Muscle of back (tissue), 13 donors: ENCODE data around the gene ZNF521. TPM values are rescaled to one million over a fixed set of nuclear protein-coding genes. Genes with fewer than 3 reads are reported as not detected.

ENCODE experiments used
- DNase-seq, 3 donors: peaks; one replicate each; pipeline versions ENCODE4 v3.0.0 to v3.0.0-alpha.2; 2013
- long read RNA-seq, 9 donors: transcript quantifications; one replicate each; lab custom pipeline, GENCODE V29; 2026
- polyA plus RNA-seq, 10 donors: library from polyadenylated mRNA; unstranded; fragments of 120-200 nt; gene quantifications; one replicate each; pipeline ENCODE4 v1.2.1, GENCODE V29; 2013; ENCODE audit not compliant: insufficient read length in 10 of 10

Gene ZNF521
- polyA plus RNA-seq: 10 to 100 TPM; 36.4 to 54.8 (median 43.6) TPM
- long read RNA-seq, donor 1, partial matches to known transcripts: 6 of 8 reads
- long read RNA-seq, donor 1, other reads (novel, unspliced or antisense): 0 of 8 reads
- long read RNA-seq, donor 2, full-length matches to known transcripts: 1 of 8 reads
- long read RNA-seq, donor 2, partial matches to known transcripts: 7 of 8 reads
- long read RNA-seq, donor 2, other reads (novel, unspliced or antisense): 0 of 8 reads
- long read RNA-seq, donor 3: 0 reads
- long read RNA-seq, donor 4, partial matches to known transcripts: 7 of 9 reads
- long read RNA-seq, donor 4, other reads (novel, unspliced or antisense): 0 of 9 reads
- long read RNA-seq, donor 5, full-length matches to known transcripts: 3 of 23 reads
- long read RNA-seq, donor 5, partial matches to known transcripts: 20 of 23 reads
- long read RNA-seq, donor 5, other reads (novel, unspliced or antisense): 0 of 23 reads
- long read RNA-seq, donor 6, full-length matches to known transcripts: 2 of 11 reads
- long read RNA-seq, donor 6, partial matches to known transcripts: 9 of 11 reads
- long read RNA-seq, donor 6, other reads (novel, unspliced or antisense): 0 of 11 reads
- long read RNA-seq, donor 7, full-length matches to known transcripts: 2 of 17 reads
- long read RNA-seq, donor 7, partial matches to known transcripts: 15 of 17 reads
- long read RNA-seq, donor 7, other reads (novel, unspliced or antisense): 0 of 17 reads
- long read RNA-seq, donor 8: 0 reads
- long read RNA-seq, donor 9: 0 reads

DNA sequence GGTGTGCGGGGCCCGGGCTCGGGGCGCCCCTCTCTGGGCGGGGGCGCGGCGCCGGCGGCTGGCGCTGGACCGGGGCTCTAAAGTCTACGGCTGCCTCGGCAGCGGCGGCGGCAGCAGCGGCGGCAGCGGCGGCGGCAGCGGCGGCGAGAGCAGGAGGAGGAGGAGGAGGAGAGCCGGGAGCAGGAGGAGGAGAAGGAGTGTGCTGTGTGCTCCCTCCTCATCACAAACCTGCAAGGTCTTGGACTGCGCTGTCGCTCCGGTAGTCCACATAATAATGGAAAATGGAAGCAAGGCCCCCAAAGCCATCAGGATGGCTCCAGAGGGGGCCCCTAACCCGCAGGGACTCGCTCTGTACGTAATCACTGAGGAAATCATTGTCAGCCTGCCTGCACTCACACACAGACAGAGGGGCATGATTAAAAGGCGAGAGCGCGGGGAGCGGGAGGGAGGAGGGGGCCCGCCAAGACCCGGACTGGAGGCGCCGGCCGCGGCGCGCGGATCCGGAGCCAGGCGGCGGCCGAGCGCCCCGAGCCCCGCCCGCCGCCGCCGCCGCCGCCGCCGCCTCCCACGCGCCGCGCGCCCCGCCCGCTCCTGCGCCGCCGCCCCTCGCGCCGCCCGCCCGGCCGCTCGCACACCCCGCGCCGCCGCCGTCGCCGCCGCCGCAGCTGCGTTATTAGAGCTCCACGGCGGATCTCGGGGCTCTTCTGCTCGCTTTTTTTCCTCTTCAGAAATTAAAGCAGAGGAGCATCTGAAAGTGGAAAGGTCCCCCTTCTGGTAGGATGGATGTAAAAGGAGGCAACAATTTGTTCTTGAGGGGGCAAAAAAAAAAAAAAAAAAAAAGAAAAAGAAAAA lies at the start of gene ZNF521:
TSS of gene ZNF521 (minus strand) at position 390 of the 852 bp plus-strand sequence. CDS start 1,220 bp downstream, outside the sequence.
- peak; percentile 94 to 98 (median 96) for DNase-seq

DNA sequence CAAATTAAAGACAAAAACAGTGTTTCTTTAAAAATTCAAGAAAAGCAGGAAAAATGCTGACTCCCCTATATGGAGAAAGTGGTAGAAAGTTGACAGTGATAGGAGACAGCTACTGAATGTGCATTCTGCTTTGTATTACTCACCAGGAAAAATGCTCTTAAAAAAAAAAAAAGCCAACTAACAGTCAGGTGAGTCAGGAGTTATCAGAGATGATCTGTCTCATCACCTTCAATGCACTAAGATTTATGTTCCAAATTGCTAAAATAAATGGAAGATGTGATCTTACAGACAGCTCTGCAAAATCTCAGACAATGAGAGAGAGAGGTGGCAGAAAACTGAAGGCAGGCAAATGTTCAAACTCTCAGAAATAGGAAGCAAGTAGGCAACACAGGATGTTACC lies 47.6 kb upstream of the ZNF521 start:
- DNase-seq: peak in 1 of 3 donors; percentile 47

DNA sequence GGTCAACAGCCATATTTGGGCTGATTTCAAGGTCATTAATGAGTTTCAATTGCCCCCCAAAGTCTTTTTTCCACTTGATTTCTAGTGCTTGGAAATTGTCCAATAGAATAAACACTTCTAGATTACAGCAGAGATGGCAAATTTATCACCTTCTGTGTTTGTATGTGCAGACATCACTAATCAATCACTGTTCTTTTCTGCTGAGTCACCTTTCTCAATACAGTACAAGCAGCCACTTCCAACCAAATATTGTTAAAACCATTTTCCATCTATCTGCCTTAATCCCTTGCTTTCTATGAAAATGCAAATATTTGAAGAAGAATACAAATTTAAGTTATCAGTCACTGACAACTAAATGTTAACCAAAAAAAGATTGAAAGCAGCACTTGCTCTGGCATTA lies 40.2 kb upstream of the ZNF521 start:
- no peak for DNase-seq

DNA sequence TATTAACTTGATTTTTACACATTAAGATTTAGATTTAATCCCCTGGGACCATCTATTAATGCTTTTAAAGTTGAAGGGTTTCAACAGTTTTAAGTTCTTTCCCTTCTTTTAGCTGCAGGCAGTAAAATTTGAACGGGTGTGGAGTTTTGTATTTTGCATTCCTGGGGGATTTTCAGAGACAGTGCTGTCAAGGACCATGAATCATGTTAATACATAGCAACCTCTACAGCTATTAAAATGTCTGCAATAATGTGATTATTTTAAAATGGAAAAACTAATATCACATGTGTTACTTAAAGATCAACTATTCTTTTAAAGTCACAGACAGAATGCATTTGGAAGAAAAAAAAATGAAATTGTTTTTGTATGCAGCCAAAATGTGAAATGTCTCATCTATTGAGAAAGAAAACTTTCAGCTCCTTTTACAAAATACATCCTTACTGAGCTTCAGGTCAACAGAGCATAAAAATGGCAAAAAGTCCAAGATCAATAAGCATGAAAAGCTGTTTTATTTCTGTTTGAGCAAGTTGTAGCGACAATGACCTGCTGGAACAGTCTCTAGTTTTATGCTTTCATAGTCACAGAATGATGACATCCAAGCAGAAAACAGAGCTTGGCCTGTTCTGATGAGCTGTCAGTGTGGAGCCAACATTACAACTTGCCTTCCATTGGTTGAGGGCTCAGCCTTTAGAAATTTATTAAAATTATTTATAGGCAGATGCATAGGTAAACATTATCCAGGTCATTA lies 21.6 kb upstream of the ZNF521 start:
- peak in 1 of 3 donors; percentile 12 for DNase-seq

DNA sequence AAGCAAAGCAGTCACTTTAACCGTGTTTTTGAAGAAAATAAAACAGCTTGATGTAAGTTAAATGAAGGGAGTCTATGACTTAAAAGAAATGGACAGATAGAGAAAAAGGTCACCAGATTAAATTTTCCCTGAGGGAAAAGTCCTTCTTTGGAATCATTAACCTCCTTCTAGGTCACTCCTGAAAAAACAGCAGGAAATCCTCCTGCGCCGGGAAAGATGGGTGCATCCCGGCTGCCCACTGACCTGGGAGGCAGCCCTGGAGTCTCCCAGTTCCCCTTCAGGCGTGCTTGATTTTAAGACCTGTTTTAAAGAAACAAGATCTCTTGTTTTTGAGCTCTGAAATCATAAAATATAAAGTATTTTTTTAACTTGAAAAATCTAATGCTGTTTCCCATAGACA lies 18.4 kb upstream of the ZNF521 start:
- DNase-seq: no peak

DNA sequence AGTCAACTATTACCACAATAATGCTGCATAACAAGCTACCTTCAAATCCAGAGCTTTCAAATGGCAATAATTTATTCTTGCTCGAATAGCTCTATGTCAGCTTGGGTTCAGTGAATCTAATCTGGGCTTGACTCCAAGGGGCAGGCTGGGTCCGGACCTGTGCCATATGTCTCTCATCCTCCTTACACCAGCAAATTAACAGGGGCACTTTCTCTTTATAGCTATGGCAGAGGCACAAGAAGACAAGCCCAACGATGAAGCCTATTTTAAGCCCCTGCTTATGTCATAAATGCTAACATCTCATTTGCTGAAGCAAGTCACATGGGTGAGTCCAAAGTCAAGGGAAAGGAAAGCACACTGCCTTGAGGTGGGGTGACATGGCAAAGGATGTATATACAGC lies 13.3 kb upstream of the ZNF521 start:
- no peak for DNase-seq

DNA sequence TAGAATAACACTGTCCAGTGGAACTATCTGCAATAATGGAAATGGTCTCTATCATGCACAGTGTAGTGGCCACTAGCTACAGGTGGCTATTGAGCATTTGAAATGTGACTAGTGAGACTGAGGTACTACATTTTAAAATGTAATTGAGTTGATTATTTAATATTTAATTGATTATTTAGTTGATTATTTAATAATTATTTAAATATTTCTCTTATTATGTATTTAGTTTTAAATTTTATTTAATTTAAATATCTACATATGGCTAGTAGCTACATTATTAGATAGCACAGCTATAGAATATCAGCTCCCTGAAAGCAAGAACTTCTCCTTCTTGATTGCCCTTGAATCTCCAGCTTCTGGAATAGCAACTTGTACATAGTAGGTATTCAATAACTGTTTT lies 12.8 kb upstream of the ZNF521 start:
- DNase-seq: no peak

DNA sequence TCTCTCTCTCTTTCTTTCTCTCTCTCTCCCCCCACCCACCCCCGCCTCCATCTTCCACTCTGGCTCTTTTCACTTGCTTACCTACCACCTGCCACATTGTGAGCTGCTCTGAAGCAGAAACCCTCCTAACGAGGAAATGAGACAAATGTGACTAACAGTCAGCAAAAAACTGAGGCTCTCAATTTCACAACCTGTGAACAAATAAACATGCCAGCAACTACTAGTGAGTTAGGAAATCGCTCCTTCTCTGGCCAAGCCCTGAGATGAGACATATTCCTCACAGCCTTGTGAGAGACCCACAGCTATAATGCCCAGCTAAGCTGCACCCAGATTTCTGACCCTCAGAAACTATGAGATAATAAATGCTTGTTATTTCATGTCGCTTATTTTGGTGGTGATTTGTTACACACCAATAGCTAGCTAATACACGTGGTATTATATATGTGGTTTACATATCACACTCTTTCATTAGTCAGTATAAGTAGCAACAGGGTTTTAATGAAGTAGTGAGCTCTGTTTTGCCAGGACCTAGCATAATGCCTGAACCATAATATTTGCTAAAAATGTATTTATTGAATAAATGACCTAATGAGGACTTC lies 8.4 kb upstream of the ZNF521 start:
- DNase-seq: no peak

DNA sequence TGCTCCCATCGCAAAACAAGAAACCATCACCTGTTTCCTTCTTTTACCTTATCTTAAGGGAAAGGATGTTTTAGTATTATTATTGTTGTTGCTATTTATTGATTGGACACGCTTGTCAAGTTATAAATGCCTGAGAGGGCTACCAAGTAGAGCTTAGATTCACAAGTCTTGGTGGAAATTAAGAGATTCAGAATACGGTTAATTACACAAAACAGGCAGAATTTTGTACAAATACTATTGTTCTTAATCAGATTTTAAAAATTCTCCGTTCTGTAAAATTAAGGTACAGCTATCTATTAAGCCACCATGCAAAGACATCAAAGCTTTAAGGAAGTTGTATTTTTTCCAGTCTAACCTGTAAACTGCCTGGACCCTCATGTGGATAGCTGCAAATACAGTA lies 1.1 kb upstream of the ZNF521 start:
- no peak for DNase-seq

DNA sequence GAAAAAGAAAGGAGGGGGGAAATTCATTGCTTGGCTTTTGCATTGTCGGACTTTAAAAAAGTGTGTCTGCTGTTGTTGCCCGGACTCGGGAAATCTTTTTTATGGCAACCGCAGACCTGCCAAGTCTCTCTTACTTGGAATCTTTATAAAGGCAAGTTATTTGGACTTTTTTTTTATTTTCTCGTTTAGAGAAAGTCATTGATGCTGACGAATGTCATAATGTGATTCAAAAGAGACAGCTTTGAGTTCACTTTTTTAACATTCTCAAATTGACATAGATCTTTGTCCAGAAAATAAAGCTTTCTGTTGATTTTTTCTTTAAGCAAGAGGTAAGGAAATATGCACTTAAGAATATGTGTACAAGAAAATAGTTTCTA lies 651 bp upstream of the ZNF521 start:
- DNase-seq: no peak

DNA sequence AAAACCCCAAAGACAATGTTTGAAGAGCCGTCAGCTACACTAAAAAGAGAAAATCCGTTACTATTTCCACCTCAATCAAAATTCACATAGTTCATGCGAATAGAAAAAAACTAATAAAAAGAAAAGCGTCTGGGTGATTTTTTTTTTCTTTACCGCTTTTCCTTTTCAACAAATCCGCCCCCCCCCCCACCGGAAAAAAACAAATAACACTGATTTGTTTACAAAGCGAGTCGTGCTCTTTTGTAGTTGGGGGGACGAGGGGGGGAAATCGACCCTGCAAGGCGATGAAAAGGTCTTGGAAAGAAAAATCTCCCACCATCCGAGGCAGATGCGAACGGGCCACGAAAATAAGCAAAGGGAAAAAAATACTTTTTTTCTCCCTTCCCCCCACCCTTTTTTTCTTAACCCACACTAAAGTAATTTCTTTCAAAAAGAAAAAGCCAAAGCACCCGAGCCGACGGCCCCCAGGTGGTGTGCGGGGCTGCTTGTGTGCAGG lies 638 bp downstream of the ZNF521 start:
- peak in 1 of 3 donors; percentile 60 for DNase-seq

DNA sequence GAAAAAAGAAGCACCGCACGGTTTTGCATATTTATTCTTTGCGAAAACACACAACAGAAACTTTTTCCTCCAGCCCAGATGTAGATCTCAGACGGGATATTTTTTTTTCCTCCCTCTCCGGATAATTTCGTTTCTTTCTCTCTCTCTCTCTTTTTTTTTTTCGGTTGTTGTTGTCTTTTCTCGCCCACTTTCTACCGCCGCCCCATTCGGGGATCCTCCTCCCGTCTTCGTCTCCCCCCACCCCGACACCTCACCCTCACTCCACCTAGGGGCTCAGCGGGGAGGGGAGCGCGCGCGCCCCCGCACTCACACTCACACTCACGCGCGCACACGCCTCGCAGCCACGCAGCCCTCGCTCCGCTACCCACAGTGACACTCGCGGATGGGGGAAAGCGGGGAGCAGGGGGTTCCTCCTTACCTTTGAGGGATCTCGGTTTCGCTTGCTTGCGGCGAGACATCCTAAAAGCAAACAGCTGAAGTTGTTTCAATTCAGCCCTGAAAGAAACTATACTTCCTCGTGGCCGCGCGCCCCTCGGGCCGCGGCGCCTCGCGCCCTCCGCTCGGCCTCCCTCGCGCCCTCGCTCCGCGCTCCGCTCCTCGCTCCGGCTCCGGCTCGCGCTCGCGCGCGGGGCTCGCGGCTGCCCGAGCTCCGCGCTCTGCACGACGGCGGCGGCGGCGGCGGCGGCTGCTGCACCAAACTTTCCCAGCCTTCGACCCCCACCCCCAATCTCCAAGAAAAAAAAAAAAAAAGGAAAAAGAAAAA lies 1.3 kb downstream of the ZNF521 start:
- peak; percentile 68 to 95 (median 87) for DNase-seq

DNA sequence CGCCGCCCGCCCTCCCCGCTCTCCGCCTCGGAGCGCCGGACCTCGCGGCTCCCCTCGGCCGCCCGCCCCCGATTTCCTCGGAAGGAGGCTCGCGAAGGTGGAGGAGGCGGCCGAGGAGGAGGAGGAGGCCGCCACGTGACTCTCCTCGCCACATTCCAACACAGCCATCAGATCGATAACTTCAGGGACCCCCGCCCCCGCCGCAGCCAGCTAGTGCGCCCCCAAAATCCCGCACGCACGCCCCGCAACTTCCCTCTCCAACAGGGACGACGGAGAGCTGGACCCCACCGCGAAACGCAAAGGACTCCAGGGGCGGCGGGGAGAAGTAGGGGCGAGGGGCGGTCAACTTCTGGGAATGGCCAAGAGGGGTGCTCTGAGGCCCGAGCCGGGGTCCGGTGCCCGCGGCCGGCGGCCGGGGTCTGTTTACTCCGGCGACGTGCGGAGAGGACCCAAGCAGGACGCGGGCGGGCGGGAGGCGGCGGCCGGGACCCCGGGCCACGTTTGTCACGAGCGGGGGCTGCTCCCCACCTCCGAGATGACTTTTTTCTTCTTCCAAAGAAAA lies 2.0 kb downstream of the ZNF521 start:
- peak in 2 of 3 donors; percentile 61 to 86 for DNase-seq

DNA sequence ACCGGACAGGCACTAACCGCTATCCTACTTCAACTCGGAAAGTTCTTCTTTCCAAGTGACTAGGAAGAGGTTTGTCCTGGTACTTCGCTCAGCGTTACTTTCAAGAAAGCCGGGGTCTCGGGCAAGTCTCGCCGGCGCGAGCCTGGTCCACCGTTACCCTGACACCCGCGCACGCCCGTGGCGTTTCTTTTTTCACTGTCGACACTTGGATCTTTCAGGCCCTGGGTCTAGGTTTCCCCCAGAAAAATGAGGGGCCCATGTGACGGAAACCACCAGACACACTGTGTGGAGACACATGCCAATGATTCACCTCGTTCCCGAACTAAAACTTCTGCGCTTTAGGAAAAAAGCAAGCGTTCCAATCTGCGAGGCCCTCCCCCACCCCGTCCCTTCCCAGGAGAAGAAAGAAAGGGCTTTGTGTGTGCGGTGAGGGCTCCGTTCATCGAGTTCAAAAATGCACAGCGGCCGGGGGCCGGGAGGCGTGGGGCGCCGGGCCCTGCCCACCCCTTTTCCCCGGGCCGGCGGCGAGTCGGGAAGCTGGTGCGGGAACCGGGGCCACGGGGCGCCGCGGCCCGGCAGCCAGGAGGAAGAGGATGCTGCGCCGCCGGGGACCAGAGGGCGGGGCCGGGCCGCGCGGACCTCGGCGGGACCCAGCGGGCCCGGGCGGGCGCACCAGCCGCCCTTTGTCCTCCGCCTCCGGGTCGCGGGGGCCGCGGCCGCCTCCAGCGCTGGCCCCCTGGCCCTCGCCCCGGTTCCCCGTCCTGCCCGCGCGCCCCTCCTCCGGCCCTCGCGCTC lies 2.6 kb downstream of the ZNF521 start:
- peak; percentile 64 to 92 (median 75) for DNase-seq

DNA sequence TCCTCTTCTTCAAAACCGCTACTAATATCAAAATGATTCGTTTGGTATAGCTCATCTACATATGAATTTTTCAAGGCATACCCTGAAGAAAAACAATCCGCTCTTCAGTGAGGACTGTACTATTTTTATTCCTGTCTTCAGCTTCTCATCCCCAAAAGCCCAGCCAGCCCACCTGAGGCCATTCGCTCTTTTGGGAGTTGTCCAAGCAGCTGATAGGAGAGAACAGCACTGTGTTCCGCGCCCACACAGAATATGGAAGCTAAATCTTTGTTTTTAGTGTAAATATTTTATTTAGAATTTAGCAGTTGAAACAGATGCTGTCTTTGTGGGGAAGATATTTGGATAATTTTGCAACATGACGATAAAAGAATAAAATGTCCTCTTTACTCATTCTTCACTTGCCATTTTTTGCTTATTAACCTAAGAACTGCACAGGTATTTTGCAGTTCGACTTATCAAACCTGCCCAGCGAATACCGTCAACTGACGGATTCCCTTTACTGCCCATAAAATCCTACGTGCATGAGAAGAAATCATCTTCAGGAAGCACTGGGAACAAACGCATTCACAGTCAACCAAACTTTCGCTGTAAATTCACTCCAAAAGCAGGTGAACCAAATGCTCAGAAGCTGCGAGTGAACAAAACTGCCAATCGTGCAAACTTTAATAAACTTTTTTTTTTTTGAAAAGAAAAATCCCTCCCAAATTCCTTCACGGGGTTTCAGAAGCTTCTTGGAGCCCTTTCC lies 3.4 kb downstream of the ZNF521 start:
- DNase-seq: peak in 1 of 3 donors; percentile 59

DNA sequence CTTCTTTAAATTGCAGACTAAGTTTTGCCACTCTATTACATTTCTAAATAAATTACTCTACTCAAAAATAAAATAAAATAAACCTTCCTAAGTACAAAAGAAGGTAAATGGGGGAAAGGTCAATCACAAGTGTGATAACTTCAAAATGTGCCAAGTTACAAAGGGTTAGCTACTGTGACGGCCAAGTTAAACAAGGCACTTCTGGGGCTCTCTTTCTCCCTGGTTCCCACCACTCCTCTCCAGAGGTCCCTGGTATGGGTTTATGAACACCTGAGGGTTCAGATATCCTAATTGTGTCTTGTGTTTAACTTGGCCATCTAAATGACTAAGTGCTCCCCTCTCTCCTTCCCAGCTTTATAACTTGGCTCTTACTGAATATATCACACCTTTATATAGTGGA lies 5.4 kb downstream of the ZNF521 start:
- no peak for DNase-seq

DNA sequence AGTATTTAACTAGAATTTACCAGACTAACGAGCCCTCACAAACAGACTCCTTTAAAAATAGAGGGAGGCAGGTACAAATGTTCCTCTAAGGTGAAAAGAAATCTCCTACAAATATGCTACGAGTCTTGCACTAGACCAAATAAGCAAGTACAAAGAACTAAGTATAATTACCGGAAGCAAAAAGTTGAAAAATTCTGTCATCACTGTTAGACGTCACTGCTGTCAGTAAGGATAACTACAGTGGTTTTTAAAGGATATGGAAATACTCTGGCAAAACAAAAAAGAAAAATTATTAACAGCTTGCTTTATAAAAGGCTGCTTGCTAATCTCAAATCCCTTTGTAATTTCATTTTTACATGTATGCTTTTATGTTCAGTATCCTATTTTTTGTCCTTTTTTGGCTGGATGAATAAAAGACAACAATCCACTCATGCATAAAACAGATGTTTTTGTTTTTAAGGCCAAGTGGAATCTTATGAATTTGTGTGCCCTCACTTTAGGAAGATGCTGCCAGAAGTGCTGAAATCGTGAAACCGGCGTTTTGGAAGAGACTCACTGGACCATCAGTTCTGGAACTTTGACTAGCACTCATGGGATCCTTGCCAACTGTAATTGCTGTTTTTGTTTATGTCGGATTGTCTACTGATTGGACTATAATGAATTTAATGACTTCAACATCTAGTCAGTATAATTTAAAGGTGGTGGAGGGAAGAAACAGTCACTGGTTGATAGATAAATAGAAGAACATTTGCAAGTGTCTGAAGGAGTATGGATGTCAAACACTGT lies 6.7 kb downstream of the ZNF521 start:
- peak in 2 of 3 donors; percentile 39 to 67 for DNase-seq
